GM20000 (cell line): ENCODE measurements around the gene G6PD.
"Not testable (repeated sequence)": the region's sequence is repeated elsewhere in the genome, so short reads cannot be mapped to it uniquely, and the experiment has no call there.

Experiments used
- DNase-seq: peaks from one replicate; pipeline ENCODE4 v3.0.0; 2012; ENCODE audit warnings: low spot score
- CTCF ChIP-seq: IDR thresholded peaks from 2 replicates; pipeline ENCODE4 v1.5.1; 2012; ENCODE audit warnings: mild to moderate bottlenecking, control low read depth; ENCODE audit errors: extremely low read depth, missing control alignments

Gene G6PD

GRCh38 chrX:154541896-154542722 is 4.5 kb downstream of the G6PD start:
- no peak for DNase-seq
- no peak for TF ChIP-seq CTCF

- no peak for TF ChIP-seq CTCF
- no peak for DNase-seq
These were observed 5.1 kb downstream of the G6PD start for GRCh38 chrX:154541589-154541895.

GRCh38 chrX:154540897-154541535 is 5.6 kb downstream of the G6PD start:
- no peak for TF ChIP-seq CTCF
- no peak for DNase-seq

GRCh38 chrX:154540365-154540764 is 6.3 kb downstream of the G6PD start:
- not testable (repeated sequence) for DNase-seq

- DNase-seq = no peak
- TF ChIP-seq CTCF = no peak
These were observed 7.6 kb downstream of the G6PD start for GRCh38 chrX:154539077-154539476.

- no peak for TF ChIP-seq CTCF
These were observed 10.8 kb downstream of the G6PD start for GRCh38 chrX:154535892-154536291.

GRCh38 chrX:154534526-154535322 is 11.9 kb downstream of the G6PD start:
- peak; percentile 87 for DNase-seq

More at GRCh38 chrX:154535892-154536291, 10.8 kb downstream of the G6PD start:
- DNase-seq = no peak

More at GRCh38 chrX:154534526-154535322, 11.9 kb downstream of the G6PD start:
- peak; percentile 87 for TF ChIP-seq CTCF
